ENCODE measurements around the gene KCNH4. TPM values are rescaled to one million over a fixed set of nuclear protein-coding genes. Genes with fewer than 3 reads are reported as not detected.

The KCNH4 gene
- total RNA-seq, 1 experiment from 2014 or later, result 0.24 TPM

- TF ChIP-seq, protein P1, sequence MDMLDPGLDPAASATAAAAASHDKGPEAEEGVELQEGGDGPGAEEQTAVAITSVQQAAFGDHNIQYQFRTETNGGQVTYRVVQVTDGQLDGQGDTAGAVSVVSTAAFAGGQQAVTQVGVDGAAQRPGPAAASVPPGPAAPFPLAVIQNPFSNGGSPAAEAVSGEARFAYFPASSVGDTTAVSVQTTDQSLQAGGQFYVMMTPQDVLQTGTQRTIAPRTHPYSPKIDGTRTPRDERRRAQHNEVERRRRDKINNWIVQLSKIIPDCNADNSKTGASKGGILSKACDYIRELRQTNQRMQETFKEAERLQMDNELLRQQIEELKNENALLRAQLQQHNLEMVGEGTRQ (CRISPR knock-in tag; IDR thresholded peaks at IDR 0.05), result peak; percentile 68
- TF ChIP-seq NR2C2 (CRISPR knock-in tag; IDR thresholded peaks at IDR 0.05) (no peak), CREB1 (CRISPR knock-in tag; IDR thresholded peaks at IDR 0.05) (no peak), ZNF512 (CRISPR knock-in tag; IDR thresholded peaks at IDR 0.05; ENCODE audit: borderline replicate concordance) (no peak), CBFB (CRISPR knock-in tag; IDR thresholded peaks at IDR 0.05; ENCODE audit: low read depth) (no peak), GABPB1 (CRISPR knock-in tag; IDR thresholded peaks at IDR 0.05) (no peak), ZNF121 (CRISPR knock-in tag; IDR thresholded peaks at IDR 0.05) (no peak), TCF7 (CRISPR knock-in tag; IDR thresholded peaks at IDR 0.05; ENCODE audit: low read depth) (peak; percentile 26; the same call in 1 of the 2 replicates), E2F1 (CRISPR knock-in tag; IDR thresholded peaks at IDR 0.05) (no peak), STAT6 (CRISPR knock-in tag; conservative IDR thresholded peaks at IDR 0.05; ENCODE audit: low read depth) (no peak), TEAD4 (CRISPR knock-in tag; IDR thresholded peaks at IDR 0.05) (no peak), ZMAT4 (CRISPR knock-in tag; IDR thresholded peaks at IDR 0.05) (no peak), SMAD4 (CRISPR knock-in tag; IDR thresholded peaks at IDR 0.05) (no peak), NR1H2 (CRISPR knock-in tag; IDR thresholded peaks at IDR 0.05) (no peak), SP1 (CRISPR knock-in tag; conservative IDR thresholded peaks at IDR 0.05) (peak; percentile 79), KAT7 (CRISPR knock-in tag; IDR thresholded peaks at IDR 0.05; ENCODE audit: borderline replicate concordance) (no peak), ZNF232 (CRISPR knock-in tag; IDR thresholded peaks at IDR 0.05) (peak; percentile 40; the same call in 1 of the 2 replicates), FOXP1 (CRISPR knock-in tag; IDR thresholded peaks at IDR 0.05; ENCODE audit: borderline replicate concordance) (no peak)
- TF ChIP-seq, protein P2, sequence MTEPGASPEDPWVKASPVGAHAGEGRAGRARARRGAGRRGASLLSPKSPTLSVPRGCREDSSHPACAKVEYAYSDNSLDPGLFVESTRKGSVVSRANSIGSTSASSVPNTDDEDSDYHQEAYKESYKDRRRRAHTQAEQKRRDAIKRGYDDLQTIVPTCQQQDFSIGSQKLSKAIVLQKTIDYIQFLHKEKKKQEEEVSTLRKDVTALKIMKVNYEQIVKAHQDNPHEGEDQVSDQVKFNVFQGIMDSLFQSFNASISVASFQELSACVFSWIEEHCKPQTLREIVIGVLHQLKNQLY (CRISPR knock-in tag; IDR thresholded peaks at IDR 0.05), result no peak
- TF ChIP-seq, protein P3, sequence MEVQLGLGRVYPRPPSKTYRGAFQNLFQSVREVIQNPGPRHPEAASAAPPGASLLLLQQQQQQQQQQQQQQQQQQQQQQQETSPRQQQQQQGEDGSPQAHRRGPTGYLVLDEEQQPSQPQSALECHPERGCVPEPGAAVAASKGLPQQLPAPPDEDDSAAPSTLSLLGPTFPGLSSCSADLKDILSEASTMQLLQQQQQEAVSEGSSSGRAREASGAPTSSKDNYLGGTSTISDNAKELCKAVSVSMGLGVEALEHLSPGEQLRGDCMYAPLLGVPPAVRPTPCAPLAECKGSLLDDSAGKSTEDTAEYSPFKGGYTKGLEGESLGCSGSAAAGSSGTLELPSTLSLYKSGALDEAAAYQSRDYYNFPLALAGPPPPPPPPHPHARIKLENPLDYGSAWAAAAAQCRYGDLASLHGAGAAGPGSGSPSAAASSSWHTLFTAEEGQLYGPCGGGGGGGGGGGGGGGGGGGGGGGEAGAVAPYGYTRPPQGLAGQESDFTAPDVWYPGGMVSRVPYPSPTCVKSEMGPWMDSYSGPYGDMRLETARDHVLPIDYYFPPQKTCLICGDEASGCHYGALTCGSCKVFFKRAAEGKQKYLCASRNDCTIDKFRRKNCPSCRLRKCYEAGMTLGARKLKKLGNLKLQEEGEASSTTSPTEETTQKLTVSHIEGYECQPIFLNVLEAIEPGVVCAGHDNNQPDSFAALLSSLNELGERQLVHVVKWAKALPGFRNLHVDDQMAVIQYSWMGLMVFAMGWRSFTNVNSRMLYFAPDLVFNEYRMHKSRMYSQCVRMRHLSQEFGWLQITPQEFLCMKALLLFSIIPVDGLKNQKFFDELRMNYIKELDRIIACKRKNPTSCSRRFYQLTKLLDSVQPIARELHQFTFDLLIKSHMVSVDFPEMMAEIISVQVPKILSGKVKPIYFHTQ (CRISPR knock-in tag; IDR thresholded peaks at IDR 0.05), result no peak
- TF ChIP-seq, protein P4, sequence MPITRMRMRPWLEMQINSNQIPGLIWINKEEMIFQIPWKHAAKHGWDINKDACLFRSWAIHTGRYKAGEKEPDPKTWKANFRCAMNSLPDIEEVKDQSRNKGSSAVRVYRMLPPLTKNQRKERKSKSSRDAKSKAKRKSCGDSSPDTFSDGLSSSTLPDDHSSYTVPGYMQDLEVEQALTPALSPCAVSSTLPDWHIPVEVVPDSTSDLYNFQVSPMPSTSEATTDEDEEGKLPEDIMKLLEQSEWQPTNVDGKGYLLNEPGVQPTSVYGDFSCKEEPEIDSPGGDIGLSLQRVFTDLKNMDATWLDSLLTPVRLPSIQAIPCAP (CRISPR knock-in tag; IDR thresholded peaks at IDR 0.05), result no peak
- TF ChIP-seq, protein P5, sequence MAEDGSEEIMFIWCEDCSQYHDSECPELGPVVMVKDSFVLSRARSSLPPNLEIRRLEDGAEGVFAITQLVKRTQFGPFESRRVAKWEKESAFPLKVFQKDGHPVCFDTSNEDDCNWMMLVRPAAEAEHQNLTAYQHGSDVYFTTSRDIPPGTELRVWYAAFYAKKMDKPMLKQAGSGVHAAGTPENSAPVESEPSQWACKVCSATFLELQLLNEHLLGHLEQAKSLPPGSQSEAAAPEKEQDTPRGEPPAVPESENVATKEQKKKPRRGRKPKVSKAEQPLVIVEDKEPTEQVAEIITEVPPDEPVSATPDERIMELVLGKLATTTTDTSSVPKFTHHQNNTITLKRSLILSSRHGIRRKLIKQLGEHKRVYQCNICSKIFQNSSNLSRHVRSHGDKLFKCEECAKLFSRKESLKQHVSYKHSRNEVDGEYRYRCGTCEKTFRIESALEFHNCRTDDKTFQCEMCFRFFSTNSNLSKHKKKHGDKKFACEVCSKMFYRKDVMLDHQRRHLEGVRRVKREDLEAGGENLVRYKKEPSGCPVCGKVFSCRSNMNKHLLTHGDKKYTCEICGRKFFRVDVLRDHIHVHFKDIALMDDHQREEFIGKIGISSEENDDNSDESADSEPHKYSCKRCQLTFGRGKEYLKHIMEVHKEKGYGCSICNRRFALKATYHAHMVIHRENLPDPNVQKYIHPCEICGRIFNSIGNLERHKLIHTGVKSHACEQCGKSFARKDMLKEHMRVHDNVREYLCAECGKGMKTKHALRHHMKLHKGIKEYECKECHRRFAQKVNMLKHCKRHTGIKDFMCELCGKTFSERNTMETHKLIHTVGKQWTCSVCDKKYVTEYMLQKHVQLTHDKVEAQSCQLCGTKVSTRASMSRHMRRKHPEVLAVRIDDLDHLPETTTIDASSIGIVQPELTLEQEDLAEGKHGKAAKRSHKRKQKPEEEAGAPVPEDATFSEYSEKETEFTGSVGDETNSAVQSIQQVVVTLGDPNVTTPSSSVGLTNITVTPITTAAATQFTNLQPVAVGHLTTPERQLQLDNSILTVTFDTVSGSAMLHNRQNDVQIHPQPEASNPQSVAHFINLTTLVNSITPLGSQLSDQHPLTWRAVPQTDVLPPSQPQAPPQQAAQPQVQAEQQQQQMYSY (CRISPR knock-in tag; IDR thresholded peaks at IDR 0.05), result no peak
- TF ChIP-seq, protein P6, sequence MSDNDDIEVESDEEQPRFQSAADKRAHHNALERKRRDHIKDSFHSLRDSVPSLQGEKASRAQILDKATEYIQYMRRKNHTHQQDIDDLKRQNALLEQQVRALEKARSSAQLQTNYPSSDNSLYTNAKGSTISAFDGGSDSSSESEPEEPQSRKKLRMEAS (CRISPR knock-in tag; IDR thresholded peaks at IDR 0.05), result peak; percentile 80
These were observed at the start of gene KCNH4 (continued) for GRCh38 chr17:42180922-42181850.

All from WTC11 (cell line).